ENCODE data around the gene TAP1.

TAP1 gene

DNA sequence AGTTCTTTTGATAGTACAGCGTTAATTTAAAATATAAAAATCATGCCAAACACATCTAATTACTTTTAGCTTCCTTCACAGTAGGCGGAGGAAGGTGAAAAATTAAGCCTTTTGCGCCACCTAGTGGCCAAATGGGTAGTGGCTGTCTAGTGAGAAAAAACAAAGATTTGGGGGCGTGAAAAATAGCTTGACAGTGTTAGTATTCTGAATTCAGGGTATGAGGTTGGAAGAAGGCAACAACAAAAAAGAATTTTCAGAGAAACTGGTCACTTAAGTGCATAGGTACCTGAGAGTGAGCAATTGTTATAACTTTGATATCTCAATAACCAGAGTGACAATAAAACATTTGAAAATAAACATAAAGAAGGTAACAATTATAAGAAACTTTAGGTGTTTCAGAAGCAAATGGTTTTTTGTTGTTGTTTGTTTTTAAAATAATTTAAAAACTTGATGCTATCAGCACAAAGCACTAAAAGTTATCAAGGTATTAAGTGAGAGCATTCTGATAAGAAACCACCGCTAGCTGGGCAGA is 14.8 kb upstream of the TAP1 start:
- TF ChIP-seq CTCF (IDR thresholded peaks at IDR 0.05) = peak; percentile 85 to 93
- no peaks in the 10 kb centered on the region for H3K9me3 ChIP-seq
- intact Hi-C loops (cut with DNase I; ENCODE audit: low total_unique reads) = loop anchor here (5.0 kb wide), 1 partner anchor 41 kb away; no protein-coding TSS in a partner anchor

GRCh38 chr6:32867554-32868256 is 14.2 kb upstream of the TAP1 start:
- Histone ChIP-seq H3K4me3 (no peak overlapping the region), H3K9me3 (no peaks in the 10 kb centered on the region), H3K4me1 (no peaks in the 10 kb centered on the region), H3K36me3 (no peaks in the 10 kb centered on the region), H3K27me3 (peaks cover 0 to 8% of the 10 kb centered on the region in 2 donors), H3K27ac (no peak overlapping the region)
- DNase-seq = no peak
- intact Hi-C loops (cut with DNase I; ENCODE audit: low total_unique reads) = loop anchor here (5.0 kb wide), 1 partner anchor 40 kb away; no protein-coding TSS in a partner anchor
- TF ChIP-seq CTCF (IDR thresholded peaks at IDR 0.05) = no peak

More for the DNA sequence above, 14.8 kb upstream of the TAP1 start:
- peak; percentile 71 to 83 for DNase-seq
- Histone ChIP-seq H3K27ac (no peak overlapping the region), H3K27me3 (peaks cover 0 to 11% of the 10 kb centered on the region in 2 donors), H3K4me1 (no peaks in the 10 kb centered on the region), H3K36me3 (no peaks in the 10 kb centered on the region), H3K4me3 (no peak overlapping the region)

GRCh38 chr6:32867022-32867477 is 13.5 kb upstream of the TAP1 start:
- no peak for TF ChIP-seq CTCF (IDR thresholded peaks at IDR 0.05)
- no peak overlapping the region for H3K27ac ChIP-seq
- no peak overlapping the region for H3K4me3 ChIP-seq
- intact Hi-C loops (cut with DNase I; ENCODE audit: low total_unique reads) = loop anchor here (5.0 kb wide), 1 partner anchor 40 kb away; no protein-coding TSS in a partner anchor
- no peaks in the 10 kb centered on the region for H3K36me3 ChIP-seq
- H3K4me1 ChIP-seq = no peaks in the 10 kb centered on the region
- no peak for DNase-seq
- H3K9me3 ChIP-seq = no peaks in the 10 kb centered on the region
- peaks cover 0 to 8% of the 10 kb centered on the region in 2 donors for H3K27me3 ChIP-seq

GRCh38 chr6:32865724-32866443 is 12.4 kb upstream of the TAP1 start:
- no peak for DNase-seq
- TF ChIP-seq CTCF (IDR thresholded peaks at IDR 0.05) = no peak
- Histone ChIP-seq H3K9me3 (no peaks in the 10 kb centered on the region), H3K27me3 (peaks cover 0 to 8% of the 10 kb centered on the region in 2 donors), H3K4me1 (peaks cover 0 to 4% (median 2%) of the 10 kb centered on the region in 4 donors), H3K36me3 (no peaks in the 10 kb centered on the region), H3K27ac (no peak overlapping the region), H3K4me3 (no peak overlapping the region)
- intact Hi-C loops (cut with DNase I; ENCODE audit: low total_unique reads) = loop anchor here (5.0 kb wide), 1 partner anchor 39 kb away; no protein-coding TSS in a partner anchor

- DNase-seq = no peak
- no peaks in the 10 kb centered on the region for H3K27me3 ChIP-seq
- H3K4me1 ChIP-seq = peaks cover 0 to 4% (median 2%) of the 10 kb centered on the region in 4 donors
- intact Hi-C loops (cut with DNase I; ENCODE audit: low total_unique reads) = no loop called here
- TF ChIP-seq CTCF (IDR thresholded peaks at IDR 0.05) = no peak
- H3K27ac ChIP-seq = no peak overlapping the region
- no peak overlapping the region for H3K4me3 ChIP-seq
- H3K9me3 ChIP-seq = no peaks in the 10 kb centered on the region
- peaks cover 0 to 17% (median 0%) of the 10 kb centered on the region in 3 donors for H3K36me3 ChIP-seq
These were observed 9.2 kb upstream of the TAP1 start for GRCh38 chr6:32862725-32863124.

Data from tibial artery (tissue), 4 donors.